Spleen (tissue), 7 donors: ENCODE results near the gene SMTN.

Experiments used
- POLR2A ChIP-seq, 3 donors: fragments of 450-650 bp; IDR thresholded peaks; one replicate each; pipeline ENCODE4 v1.5.1; 2017; ENCODE audit warnings: antibody characterized with exemption in 3 of 3, mild to moderate bottlenecking in 1 of 3
- POLR2AphosphoS5 ChIP-seq, 3 donors: sonication (generic); formaldehyde crosslinking; IDR thresholded peaks; one replicate each; pipeline ENCODE4 v1.5.1; 2017; ENCODE audit warnings: antibody characterized with exemption in 3 of 3
- TF ChIP-seq, protein P1 (sequence below), 11 experiments: fragments of 200-600 bp in 7 of 11; fragments of 450-650 bp in 4 of 11; sonication (generic) in 4 of 11; IDR thresholded peaks in 8 of 11; conservative IDR thresholded peaks in 3 of 11; 1 replicate in 7 of 11; 2 replicates in 4 of 11; pipeline versions ENCODE4 v1.4.0 to v1.8.0; 2016 to 2021; ENCODE audit warnings: antibody characterized with exemption in 11 of 11, inconsistent platforms in 4 of 11, mild to moderate bottlenecking in 1 of 11
- donor health status: DM: no; HTN: no; CAD: no; lungs with moderate emphysema.
- donor health status: DM: no; HTN: no; CAD: no.
- donor health status: DM: no; HTN: no; CAD: no.

DNA sequence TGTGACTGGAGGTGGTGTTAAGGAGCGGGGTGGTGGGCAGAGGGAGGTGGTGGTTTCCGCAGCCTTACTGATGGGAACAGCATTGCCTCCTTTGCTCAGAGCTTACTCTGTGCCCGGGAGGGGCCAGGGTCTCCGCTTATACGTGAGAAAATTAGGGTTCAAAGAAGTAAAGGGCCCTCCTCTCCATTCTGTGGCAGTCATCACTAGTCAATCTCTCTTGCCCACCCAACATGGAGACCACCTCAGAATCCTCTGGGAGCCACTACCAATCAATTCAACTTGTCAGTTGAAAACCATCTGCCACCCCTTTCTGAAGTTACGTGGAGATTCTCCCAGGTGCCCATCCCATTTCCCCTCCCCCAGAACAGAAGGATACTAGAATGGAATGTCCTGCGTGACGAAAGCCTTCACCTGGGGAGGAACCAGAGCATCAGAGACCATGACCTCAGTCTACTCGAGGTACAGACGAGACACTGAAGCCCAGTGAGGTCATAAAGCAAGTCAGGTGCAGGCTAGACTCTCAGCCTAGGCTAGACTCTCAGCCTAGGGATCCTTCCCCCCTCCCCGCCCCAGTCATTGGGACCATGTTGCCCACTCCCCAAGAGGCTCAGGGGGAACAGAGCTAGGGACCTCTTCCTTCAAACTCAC is 24.3 kb downstream of the SMTN start:
- TF ChIP-seq, protein P1, sequence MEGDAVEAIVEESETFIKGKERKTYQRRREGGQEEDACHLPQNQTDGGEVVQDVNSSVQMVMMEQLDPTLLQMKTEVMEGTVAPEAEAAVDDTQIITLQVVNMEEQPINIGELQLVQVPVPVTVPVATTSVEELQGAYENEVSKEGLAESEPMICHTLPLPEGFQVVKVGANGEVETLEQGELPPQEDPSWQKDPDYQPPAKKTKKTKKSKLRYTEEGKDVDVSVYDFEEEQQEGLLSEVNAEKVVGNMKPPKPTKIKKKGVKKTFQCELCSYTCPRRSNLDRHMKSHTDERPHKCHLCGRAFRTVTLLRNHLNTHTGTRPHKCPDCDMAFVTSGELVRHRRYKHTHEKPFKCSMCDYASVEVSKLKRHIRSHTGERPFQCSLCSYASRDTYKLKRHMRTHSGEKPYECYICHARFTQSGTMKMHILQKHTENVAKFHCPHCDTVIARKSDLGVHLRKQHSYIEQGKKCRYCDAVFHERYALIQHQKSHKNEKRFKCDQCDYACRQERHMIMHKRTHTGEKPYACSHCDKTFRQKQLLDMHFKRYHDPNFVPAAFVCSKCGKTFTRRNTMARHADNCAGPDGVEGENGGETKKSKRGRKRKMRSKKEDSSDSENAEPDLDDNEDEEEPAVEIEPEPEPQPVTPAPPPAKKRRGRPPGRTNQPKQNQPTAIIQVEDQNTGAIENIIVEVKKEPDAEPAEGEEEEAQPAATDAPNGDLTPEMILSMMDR (IDR thresholded peaks at IDR 0.05 in 8 of 11, conservative IDR thresholded peaks at IDR 0.05 in 3 of 11) = no peak
- peak in 1 of 3 donors; percentile 19 for TF ChIP-seq POLR2AphosphoS5 (IDR thresholded peaks at IDR 0.05)
- no peak for TF ChIP-seq POLR2A (IDR thresholded peaks at IDR 0.05)
